GM19043 (cell line): ENCODE measurements around the gene PITPNM3.
"Not testable (repeated sequence)": the region's sequence is repeated elsewhere in the genome, so short reads cannot be mapped to it uniquely, and the experiment has no call there.

Experiments used
- ATAC-seq: cut with Tn5 transposase; IDR thresholded peaks from one replicate; pipeline ENCODE4 v1.9.1; 2021; ENCODE audit warnings: low read depth; ENCODE audit not compliant: unreplicated experiment

PITPNM3 gene

DNA sequence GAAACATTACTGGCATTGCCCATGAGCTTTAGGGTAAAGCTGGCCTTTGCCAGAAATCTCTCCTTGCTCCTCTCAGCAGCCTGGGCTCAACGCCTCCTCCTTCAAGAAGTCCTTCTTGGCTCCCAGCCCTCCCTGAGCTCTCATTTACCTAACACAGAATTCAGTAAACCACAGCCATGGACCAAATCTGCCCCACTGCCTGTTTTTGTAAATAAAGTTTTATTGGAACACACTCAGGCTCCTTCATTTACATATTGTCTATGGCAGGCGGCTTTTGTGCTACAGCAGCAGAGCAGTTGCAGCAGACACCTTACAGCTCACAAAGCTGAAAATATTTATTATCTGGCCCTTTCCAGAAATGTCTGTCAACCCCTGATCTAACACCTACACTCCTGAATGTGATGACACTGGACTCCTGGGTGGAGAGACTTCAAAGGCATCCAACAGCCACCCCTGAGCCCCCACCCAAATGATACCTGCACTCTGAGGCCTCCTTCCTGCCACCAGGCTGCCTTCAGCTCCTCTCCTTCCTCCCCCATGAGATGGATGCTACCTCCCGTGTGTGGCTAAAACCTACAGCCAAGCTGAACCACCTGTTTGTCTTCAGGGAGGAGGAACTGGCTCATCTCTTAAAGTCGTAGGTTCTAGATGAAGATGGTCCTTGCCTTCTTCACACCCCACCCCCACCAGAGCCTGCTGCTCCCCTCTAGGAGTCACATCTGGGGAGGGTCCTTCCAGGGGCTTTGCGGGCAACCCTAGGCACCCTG, 70.5 kb downstream of the PITPNM3 start:
- no peak for ATAC-seq

DNA sequence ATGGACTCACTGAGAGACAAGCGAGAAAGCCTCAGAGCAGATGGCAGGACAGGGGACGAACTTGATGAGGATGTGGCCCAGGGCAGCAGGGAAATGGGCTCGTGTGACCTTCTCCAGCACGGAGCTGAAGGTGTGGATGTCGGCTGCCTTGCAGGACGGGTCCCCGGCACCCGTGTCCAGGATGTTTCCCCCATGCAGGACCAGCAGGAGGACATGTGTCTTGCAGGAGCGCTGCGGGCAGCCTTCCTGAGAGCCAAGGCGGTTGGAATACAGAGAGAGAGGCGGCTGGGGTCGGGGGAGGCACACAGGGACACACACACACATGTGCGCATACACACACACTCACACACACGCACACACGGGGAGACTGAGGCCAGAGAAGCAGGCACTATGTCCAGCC, 72.8 kb downstream of the PITPNM3 start:
- ATAC-seq: no peak

DNA sequence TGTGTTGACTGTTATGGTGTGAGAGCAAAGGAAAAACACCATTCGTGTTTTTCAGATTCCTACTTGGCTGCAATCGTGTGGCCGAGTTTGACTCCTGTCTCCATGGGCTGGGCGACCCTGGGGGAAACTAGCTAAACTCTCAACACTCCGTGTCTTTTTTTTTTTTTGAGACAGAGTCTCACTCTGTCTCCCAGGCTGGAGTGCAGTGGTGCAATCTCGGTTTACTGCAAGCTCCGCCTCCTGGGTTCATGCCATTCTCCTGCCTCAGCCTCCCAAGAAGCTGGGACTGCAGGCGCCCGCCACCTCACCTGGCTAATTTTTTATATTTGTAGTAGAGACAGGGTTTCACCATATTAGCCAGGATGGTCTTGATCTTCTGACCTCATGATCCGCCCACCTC, 73.6 kb downstream of the PITPNM3 start:
- ATAC-seq: not testable (repeated sequence)

DNA sequence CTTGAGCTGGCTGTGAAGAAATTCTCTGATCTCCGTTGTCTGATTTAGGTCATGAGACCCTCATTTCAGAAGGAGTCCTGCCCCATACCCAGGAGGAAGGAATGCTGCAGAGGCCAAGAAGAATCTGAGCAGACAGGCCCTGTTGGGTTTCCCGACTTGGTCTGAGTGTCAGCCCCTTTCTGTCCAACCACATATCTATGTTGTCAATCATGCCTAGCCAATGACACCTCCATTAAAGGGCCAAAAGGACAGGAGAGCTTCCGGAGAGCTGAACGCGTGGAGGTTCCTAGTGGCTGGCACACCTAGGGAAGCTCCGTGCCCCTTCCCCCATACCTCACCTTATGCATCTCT, 74.3 kb downstream of the PITPNM3 start:
- no peak for ATAC-seq

DNA sequence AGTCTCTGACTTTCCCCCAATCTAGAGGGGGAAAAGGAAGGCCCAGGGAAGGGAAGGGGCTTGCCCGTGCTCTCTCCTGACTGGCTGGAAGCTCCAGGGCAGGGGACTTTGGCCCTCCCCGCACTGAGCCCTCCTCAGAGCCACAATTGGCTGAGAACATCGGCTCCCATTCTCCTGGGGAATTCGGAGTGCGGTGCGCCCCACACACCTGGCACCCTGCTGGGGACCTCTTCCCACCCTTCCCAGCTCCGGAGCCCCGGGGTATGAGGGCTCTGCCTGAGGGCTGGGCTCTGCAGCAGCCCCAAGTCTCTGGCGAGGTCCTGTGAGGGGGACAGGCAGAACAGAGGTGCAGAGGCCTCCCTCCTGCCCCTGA, 76.1 kb downstream of the PITPNM3 start:
- no peak for ATAC-seq

DNA sequence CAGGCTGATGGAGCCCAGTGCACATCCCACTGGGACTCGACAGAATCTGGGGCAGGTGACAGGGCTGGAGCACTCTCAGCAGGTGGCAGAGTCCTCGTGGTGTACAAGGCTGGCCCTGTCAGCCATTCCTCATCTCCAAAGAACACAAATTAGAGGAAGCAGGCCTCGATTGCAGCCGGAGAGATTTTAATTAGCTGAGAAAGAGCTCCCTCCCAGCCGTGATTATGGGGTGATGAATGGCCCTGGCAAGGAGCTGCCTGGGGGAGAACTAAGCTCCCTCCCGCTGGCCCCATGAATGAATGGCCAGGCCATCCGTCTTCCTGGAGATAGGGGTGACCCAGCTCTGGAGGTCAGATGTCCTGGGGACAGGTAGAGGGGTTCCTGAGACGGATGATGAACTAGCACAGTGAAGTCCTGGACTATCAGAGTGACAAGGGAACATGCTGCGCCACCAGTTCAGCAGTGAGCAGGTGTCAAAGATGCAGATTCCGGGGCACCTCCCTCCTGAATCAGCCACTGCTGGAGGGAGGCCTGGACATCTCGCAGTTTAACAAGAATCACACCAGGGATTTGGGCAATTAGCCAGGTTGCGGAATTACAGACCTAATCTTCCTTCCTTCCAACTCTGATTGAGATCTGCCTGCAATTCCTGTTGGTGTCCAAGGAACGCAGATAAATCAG, 76.6 kb downstream of the PITPNM3 start:
- no peak for ATAC-seq

DNA sequence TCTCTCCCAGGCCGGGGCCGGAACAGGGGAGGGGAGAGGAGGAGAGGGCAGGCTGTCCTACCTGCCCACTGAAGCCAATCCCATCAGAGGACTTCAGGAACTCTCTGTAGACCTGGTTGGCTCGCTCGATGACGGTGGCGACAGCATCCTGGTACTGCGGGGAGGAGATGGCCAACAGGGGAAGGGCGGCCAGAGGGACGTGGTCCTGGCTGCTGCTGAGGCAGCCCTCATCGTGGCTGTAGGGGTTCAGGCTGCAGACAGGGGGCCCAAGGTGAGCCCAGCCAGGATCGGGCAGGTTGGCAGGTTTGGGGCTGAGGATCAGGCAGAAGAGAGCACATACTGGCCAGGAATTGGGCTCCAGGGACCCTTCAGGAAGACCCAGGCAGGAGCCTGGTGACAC, 77.9 kb downstream of the PITPNM3 start:
- no peak for ATAC-seq

DNA sequence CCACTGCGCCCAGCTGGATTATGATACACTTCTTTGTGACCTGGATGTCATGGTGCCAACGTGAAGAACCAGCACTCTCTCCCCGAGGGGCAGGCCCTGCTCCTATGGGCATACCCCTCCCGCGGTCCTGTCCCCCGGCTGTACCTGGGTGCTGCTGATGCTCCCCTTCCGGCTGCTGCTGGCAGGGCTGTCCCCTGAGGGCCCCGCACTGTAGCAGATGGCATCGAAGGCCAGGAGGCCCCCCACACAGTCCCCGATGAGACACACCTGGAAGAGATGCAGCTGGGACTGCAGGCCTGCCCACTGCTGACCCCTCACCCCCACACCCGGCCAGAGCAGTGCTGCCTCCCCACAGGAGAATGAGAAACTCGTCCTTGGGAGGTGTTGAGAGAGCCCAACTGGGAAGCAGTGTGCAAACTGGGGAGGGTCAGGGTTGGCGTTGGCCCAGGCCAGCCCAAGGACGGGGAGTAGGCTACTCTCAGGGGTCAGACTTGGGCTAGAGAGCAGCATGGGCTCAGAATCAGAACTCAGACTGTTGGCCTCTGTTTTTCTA, 78.4 kb downstream of the PITPNM3 start:
- ATAC-seq: no peak

DNA sequence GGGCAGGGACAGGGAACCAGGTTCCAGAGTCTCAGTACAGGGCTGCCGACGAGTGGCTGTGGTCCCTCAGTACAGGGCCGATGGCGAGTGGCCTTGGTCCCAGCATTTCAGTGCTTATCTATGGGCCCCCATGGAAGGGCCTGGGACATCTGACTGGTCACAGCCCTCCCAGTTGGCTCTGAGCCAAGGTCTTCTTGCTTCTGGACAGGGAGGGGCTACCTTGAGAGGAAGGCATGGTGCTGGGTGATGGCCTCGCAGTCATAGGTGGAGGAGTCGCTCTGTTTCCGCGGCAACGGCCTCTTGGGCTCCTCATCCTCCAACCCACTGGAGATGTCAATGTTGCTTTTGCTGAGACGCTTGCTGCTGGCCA, 79.6 kb downstream of the PITPNM3 start:
- ATAC-seq: no peak

DNA sequence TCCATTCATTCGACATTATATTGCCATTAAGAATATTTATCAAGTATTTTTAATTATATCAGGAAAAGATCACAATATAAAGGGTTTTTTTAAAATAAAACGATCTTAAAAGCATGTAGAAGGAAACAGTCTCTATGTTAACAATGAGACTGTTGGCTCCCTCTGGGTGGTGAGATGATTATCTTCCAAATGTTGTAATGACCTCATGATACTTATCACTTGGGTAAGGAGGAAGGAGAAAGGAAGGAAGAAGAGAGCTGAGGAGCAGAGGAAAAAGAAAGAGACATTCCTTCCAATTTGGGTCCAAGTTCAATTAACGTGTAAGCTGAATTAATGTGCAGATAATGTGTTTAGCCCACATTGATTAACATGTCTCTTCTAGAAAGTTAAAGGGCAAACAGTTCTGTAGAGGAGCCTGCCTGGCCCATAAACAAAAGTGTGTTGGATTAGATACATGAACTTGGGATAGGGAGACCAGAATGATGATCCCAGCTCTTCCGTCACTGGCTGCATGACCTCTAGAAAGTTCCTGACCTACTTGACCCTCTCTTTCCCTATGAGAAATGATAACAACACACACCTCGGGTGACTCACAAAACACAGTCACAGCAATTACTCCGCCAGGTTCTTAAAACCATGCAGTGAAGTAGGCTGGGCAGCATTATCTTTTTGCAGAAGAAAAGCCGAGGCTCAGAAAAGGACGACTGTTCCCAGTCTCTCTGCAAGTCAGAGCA, 80.1 kb downstream of the PITPNM3 start:
- no peak for ATAC-seq

DNA sequence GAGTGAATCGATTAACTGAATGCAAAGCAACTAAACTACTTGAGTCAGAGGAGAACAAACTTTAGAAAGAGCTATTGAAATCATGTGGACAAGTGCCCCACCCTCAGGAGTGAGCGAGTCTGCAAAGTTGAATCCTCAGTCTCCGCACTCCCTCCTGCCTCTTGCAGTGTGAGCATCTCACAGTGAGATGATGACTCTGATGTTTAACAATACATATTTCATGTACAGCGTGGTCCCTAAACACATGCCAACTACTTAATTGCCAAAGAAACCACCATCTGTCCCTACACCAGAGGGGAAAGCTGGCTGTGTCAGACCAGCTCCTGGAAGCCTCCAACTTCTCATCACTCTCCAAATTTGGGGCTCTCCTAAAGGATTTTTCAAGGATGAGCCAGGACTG, 80.9 kb downstream of the PITPNM3 start:
- no peak for ATAC-seq

DNA sequence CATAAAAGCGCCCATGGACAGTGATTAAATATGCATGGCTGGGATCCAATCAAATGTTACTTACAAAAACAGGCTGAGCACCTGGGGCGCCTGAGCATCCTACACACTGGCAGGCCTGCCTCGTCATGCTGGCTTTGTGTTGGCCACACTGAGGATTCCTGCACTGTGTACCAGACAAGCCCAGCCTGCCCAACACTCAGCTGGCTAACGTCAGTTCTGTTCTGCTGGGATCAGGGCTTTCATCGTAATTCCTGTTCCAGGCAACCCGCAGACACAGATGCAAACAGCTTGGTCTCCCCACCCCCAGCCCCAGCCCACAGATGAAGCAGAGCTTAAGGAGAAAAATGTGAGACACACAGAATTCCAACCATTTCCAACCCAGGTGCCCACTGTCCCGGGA, 81.4 kb downstream of the PITPNM3 start:
- ATAC-seq: no peak

DNA sequence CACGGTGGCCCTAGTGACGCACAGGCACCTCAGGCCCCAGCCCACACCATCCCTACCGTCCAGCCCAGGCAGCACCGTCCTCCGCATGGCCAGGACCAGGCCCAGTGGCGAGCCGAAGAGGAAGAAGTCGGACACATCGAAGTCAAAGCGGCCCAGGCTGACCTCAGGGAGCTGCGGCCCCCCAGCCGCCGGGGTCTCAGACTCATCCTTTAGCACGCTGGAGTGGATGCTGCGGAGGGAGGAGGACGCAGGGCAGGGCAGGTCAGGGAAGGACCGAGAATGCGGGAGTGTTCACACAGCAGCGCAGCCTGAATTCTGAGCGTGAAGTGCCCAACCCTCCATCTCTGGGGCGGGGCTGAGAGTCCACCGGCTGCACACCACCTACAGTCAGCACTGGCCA, 82.0 kb downstream of the PITPNM3 start:
- ATAC-seq: no peak

DNA sequence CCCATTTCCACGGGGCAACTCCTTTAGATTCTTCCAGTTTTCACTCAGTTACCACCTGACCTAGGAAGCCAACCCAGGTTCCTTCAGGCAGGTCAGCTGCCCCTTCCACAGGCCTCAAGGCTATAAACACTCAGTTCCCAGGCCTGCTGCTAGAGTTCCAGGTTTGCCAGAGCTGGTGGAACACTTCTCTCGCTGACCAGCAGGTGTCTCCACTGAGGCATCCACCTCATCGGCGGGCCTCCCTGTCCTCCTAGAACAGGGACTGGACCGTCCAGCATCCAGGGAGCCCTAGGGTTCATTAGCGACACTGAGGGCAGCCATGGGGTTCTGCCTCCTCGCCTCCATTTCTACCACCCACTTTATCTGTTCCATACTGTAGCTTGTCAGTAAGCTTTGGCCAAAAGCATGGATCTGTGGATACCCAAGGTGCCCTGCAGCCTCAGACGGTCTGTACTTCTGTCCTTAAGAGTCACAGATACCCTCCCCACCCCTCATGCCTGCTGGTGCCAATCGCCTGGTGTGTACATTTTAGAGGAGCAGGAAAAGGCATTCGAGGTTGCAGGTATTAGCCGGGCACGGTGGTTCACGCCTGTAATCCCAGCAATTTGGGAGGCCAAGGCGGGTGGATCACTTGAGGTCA, 83.1 kb downstream of the PITPNM3 start:
- no peak for ATAC-seq

DNA sequence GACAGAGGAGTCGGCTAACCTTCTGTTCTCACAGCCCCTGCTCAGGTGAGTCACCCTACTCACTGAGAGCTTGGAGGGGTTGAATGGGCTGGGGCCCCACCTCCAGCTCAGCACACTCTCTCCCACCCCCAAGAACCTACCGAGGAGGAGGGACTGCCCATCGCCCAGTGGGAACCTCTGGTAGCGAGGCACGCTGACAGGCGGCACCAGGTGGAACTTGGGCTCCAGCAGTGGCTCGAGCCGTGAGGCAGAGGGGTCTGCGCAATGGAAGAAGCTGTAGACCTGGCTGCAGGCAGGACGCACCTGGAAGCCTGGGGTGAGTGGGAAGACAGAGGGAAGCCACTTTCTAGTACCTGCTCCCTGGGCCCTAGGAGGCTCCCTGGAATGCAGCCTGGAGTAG, 83.8 kb downstream of the PITPNM3 start:
- ATAC-seq: no peak

DNA sequence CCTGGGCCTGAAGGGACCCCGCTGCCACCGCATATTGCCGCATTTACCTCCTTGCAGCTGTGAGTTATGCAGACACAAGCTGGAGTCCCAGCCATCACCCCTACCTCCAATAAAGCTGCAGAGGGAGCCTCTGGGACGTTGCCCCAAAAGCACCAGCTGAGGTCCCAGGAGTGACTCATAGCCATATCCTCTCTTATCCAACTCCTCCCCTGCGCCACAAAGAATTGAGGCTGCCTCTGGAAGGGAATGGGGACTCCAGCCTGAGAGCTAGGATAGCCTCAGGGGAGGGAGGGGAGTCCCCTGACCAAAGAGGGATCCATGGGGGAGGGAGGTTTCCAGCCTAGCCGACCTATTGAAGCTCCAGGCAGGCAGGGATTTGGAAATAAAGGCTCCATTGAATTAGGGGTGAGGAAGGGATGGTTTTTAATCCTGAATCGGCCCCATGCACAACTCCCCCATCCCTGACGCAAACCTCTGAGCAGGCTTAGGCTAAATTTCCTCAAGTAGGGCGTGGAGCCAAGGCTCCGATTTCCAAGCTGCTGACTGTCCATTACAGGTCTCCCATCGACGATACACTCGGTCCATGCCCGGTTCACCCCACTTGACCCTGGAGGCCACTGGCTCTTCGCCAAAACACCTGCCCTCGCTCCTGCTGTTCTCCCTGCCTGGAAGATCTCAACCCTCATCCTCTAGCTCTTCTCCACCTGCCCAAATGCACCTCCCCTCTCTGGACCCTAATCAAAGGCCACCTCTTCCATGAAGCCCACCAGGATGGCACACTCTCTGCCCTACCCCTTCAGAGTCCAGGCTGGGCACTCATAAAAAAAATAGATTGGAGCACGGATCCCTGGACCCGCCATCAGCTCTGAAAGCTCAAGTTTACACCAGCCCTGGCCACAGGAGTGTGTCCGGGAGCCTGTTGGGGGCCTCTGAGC, 84.6 kb downstream of the PITPNM3 start:
- no peak for ATAC-seq

DNA sequence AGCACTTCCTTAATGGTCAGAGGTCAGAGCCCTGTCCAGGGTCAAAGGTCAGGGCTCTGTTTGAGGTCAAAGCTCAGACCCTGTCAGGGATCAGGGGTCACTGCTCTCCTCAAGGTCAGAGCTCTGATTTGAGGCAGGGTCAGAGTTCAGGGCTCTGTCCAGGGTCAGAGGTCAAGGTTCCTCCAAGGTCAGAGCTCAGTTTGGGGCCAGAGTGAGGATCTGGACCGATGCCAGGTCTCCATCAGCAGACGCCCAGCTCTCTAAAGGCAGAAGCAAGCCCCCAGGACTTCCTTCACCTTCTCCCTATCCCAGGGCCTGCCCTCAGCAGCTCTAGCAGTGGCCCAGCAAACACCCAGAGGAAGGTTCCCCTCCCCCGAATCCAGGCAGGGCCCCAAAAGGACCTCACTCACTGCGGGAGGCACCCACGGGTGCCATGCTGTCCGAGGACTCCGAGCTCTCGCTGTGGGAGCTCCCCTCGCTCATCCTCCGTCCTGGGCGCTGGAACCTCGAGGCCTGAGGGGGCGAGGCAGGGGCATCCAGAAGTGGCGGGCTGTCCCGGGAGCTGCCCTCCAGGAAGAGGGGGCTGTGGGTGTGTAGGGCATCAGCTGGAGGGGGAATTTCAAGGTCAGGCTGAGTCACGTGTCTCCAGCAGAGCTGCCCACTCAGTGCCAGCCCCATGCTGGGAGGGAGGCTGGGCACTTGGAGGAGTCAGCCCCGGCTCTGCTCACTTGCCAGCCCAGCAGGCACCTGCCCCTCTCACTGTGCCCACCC, 85.4 kb downstream of the PITPNM3 start:
- no peak for ATAC-seq

DNA sequence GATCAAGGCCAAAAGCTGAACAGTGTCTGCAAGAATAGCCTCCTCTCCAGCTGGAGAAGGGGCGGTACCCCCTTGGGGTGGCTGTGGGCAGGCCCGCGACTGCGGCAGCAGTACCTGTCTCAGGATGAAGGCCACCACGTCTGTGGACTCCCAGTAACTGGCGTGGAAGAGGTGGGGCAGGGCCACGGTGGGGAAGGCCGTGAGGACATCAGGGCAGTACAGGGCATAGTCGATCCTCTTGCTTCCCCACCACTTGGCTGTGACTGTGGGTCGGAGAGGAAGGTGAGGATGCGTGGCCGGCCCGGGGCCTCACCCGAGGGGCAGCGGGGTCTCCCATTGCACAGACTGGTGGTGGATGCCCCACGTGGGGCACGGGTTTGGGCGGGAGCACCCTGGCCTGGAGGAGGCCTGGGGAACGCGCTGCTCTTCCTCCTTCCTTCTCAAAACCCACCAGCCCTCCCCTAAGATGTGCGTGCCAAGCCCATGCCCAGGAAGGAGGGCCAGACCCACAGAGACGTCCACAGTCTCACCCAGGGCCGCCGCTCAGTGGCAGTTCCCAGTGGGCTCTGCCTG, 86.1 kb downstream of the PITPNM3 start:
- no peak for ATAC-seq
